Ovary (tissue), 3 donors: ENCODE data around the gene TXNDC11.

Source experiments
- POLR2A ChIP-seq: fragments of 450-650 bp; IDR thresholded peaks from one replicate; pipeline ENCODE4 v1.6.1; 2017; ENCODE audit warnings: antibody characterized with exemption, mild to moderate bottlenecking, moderate library complexity
- TF ChIP-seq, protein P1 (sequence below), 3 donors: fragments of 450-650 bp in 2 of 3; fragments of 200-600 bp in 1 of 3; IDR thresholded peaks; one replicate each; pipeline versions ENCODE4 v1.5.1 to v1.8.0; 2016 to 2022; ENCODE audit warnings: antibody characterized with exemption in 3 of 3, mild to moderate bottlenecking in 1 of 3
- donor health status: DM: no; HTN: no; CAD: no.

DNA sequence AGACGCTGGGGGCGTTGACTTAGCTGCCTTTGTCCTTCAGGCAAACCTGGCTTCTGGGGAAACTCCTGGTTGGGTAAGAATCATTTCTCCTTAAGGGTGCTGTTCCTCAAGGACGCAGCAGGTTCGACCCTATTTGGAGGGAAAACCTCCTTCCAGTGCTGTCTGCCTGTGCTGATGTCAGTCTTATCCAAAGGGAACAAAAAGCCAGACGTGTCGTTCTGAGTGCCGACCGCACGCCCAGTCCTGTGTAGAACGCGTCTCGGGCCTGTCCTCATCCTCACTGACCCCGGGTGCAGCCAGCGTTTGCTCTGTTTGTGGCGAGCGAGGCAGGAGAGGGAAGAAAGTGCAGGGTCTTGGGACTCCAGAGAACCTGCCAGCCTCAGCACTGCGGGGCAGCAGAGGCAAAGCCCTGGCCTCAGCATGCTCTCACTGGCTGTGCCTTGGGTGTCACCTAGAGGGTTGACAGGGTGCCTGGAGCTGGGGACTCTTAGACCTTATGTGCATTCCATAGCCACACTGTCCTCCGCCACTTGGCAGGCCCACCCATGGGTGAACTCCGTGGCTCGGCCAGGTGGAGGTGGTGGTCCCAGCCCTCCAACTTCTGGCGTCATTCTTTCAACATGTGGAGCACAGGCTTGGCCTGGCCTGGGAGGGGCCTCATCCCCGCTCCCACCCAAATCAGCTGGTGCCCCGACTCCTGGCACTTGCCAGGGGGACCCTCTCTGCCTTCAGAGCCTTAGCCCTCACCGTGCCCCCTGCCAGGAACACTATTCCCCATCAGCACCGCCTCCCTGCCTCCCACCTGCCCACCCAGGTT lies 68.4 kb downstream of the TXNDC11 start:
- TF ChIP-seq, protein P1, sequence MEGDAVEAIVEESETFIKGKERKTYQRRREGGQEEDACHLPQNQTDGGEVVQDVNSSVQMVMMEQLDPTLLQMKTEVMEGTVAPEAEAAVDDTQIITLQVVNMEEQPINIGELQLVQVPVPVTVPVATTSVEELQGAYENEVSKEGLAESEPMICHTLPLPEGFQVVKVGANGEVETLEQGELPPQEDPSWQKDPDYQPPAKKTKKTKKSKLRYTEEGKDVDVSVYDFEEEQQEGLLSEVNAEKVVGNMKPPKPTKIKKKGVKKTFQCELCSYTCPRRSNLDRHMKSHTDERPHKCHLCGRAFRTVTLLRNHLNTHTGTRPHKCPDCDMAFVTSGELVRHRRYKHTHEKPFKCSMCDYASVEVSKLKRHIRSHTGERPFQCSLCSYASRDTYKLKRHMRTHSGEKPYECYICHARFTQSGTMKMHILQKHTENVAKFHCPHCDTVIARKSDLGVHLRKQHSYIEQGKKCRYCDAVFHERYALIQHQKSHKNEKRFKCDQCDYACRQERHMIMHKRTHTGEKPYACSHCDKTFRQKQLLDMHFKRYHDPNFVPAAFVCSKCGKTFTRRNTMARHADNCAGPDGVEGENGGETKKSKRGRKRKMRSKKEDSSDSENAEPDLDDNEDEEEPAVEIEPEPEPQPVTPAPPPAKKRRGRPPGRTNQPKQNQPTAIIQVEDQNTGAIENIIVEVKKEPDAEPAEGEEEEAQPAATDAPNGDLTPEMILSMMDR (IDR thresholded peaks at IDR 0.05) = no peak
- TF ChIP-seq POLR2A = no peak
